Body of pancreas (tissue), 4 donors: ENCODE results near the gene IRF3. TPM values are rescaled to one million over a fixed set of nuclear protein-coding genes. Genes with fewer than 3 reads are reported as not detected.
"Not testable (repeated sequence)": the region's sequence is repeated elsewhere in the genome, so short reads cannot be mapped to it uniquely, and the experiment has no call there.

Source experiments
- ATAC-seq: fragments of 150-250 bp; one replicate; pipeline ENCODE4 v1.9.1; 2016
- DNase-seq, 4 donors: peaks; one replicate each; pipeline ENCODE4 v3.0.0-alpha.2; 2019
- H3K27ac ChIP-seq, 4 donors: fragments of 200-600 bp; sonication (generic); 1 replicate in 3 of 4; 2 replicates in 1 of 4; pipeline versions ENCODE4 v1.5.1 to v1.6.1; 2016 to 2019; ENCODE audit warnings: mild to moderate bottlenecking in 1 of 4, mixed read lengths in 1 of 4, moderate library complexity in 1 of 4
- H3K27me3 ChIP-seq, 2 donors: fragments of 200-600 bp; sonication (generic); one replicate each; pipeline ENCODE4 v1.6.0; 2016; ENCODE audit warnings: mild to moderate bottlenecking in 1 of 2
- H3K36me3 ChIP-seq, 2 donors: fragments of 200-600 bp; sonication (generic); replicated peaks in 1 of 2; 2 replicates each; pipeline ENCODE4 v1.5.1; 2016; ENCODE audit warnings: low read depth in 2 of 2; ENCODE audit not compliant: insufficient read depth in 1 of 2
- H3K4me1 ChIP-seq: fragments of 200-600 bp; sonication (generic); one replicate; pipeline ENCODE4 v1.6.0; 2016
- H3K4me3 ChIP-seq, 2 donors: fragments of 200-600 bp; sonication (generic); 1 replicate in 1 of 2; 2 replicates in 1 of 2; pipeline ENCODE4 v1.5.1; 2016 to 2019
- H3K9me3 ChIP-seq, 3 donors: fragments of 200-600 bp; sonication (generic); 1 replicate in 2 of 3; 2 replicates in 1 of 3; pipeline ENCODE4 v1.5.1; 2016
- CTCF ChIP-seq, 7 experiments: fragments of 450-650 bp in 4 of 7; fragments of 200-600 bp in 3 of 7; sonication (generic) in 3 of 7; IDR thresholded peaks; one replicate each; pipeline ENCODE4 v1.5.1; 2016 to 2019; ENCODE audit warnings: antibody characterized with exemption in 7 of 7
- POLR2A ChIP-seq, 3 donors: fragments of 450-650 bp; IDR thresholded peaks; one replicate each; pipeline ENCODE4 v1.6.1; 2016; ENCODE audit warnings: antibody characterized with exemption in 3 of 3, mild to moderate bottlenecking in 2 of 3
- WGBS, 2 donors: methylation state at CpG; one replicate each; pipeline ENCODE4 v1.1.5; 2017; 5-methylcytosine and 5-hydroxymethylcytosine counted together
- intact Hi-C: fragments of 100-400 bp; cut with DNase I; formaldehyde crosslinking; loops from one replicate; pipeline ENCODE4 v1.15.1; 2023
- total RNA-seq, 2 donors: library from RNA; depleted of rRNA; stranded (reverse); fragments of >200 nt; gene quantifications; one replicate each; pipeline ENCODE4 v1.1.0, GENCODE V29; 2016

Gene IRF3
- total RNA-seq, 2 donors from 2014 or later, result 46.7 to 134 TPM

GRCh38 chr19:49629659-49630058 is 36.0 kb downstream of the IRF3 start:
- ATAC-seq, result no peak
- Histone ChIP-seq H3K9me3 (no peaks in the 10 kb centered on the region), H3K36me3 (peaks cover 0 to 7% of the 10 kb centered on the region in 2 donors), H3K27me3 (no peaks in the 10 kb centered on the region), H3K4me3 (no peak overlapping the region), H3K4me1 (peaks cover 15% of the 10 kb centered on the region), H3K27ac (no peak overlapping the region)
- intact Hi-C loops, result no loop called here
- no peak for DNase-seq
- TF ChIP-seq CTCF (IDR thresholded peaks at IDR 0.05), result no peak
- no peak for TF ChIP-seq POLR2A (IDR thresholded peaks at IDR 0.05)
- 92 to 93% methylated on average over 8 to 9 of the region's 9 CpGs for WGBS, 2 donors

GRCh38 chr19:49626226-49626625 is 39.4 kb downstream of the IRF3 start:
- no peak for TF ChIP-seq POLR2A (IDR thresholded peaks at IDR 0.05)
- TF ChIP-seq CTCF (IDR thresholded peaks at IDR 0.05), result no peak
- Histone ChIP-seq H3K36me3 (peaks cover 0 to 7% of the 10 kb centered on the region in 2 donors), H3K27ac (no peak overlapping the region), H3K4me3 (no peak overlapping the region), H3K27me3 (no peaks in the 10 kb centered on the region), H3K9me3 (no peaks in the 10 kb centered on the region), H3K4me1 (peaks cover 7% of the 10 kb centered on the region)
- intact Hi-C loops, result no loop called here
- DNase-seq, result no peak
- 87 to 90% methylated on average over 9 to 11 of the region's 11 CpGs for WGBS, 2 donors
- ATAC-seq, result no peak

GRCh38 chr19:49624967-49625910 is 40.4 kb downstream of the IRF3 start:
- intact Hi-C loops, result no loop called here

GRCh38 chr19:49617860-49618259 is 47.8 kb downstream of the IRF3 start:
- H3K27me3 ChIP-seq, H3K9me3 ChIP-seq, ATAC-seq, H3K4me3 ChIP-seq, H3K4me1 ChIP-seq, intact Hi-C loops, H3K27ac ChIP-seq, DNase-seq: not testable (repeated sequence)
- WGBS, 2 donors, result 92 to 93% methylated on average over 13 of the region's 13 CpGs
- peaks cover 9 to 17% of the 10 kb centered on the region in 2 donors for H3K36me3 ChIP-seq

More at GRCh38 chr19:49624967-49625910, 40.4 kb downstream of the IRF3 start:
- H3K36me3 ChIP-seq, result peaks cover 0 to 8% of the 10 kb centered on the region in 2 donors
- no peaks in the 10 kb centered on the region for H3K4me1 ChIP-seq
- no peak overlapping the region for H3K27ac ChIP-seq
- H3K4me3 ChIP-seq, result no peak overlapping the region
- DNase-seq (no peak), ATAC-seq (no peak)
- H3K27me3 ChIP-seq, result no peaks in the 10 kb centered on the region
- WGBS, 2 donors, result 84 to 89% methylated on average over 22 to 27 of the region's 27 CpGs
- TF ChIP-seq POLR2A (IDR thresholded peaks at IDR 0.05) (no peak), CTCF (IDR thresholded peaks at IDR 0.05) (no peak)
- H3K9me3 ChIP-seq, result no peaks in the 10 kb centered on the region

GRCh38 chr19:49616945-49617344 is 48.7 kb downstream of the IRF3 start:
- Histone ChIP-seq H3K4me1 (peaks cover 11% of the 10 kb centered on the region), H3K9me3 (no peaks in the 10 kb centered on the region), H3K36me3 (peaks cover 9 to 17% of the 10 kb centered on the region in 2 donors), H3K4me3 (no peak overlapping the region), H3K27ac (no peak overlapping the region), H3K27me3 (no peaks in the 10 kb centered on the region)
- intact Hi-C loops, result no loop called here
- TF ChIP-seq POLR2A (IDR thresholded peaks at IDR 0.05) (no peak), CTCF (IDR thresholded peaks at IDR 0.05) (no peak)
- DNase-seq (no peak), ATAC-seq (no peak)
- WGBS, 2 donors, result 90 to 97% methylated on average over 6 to 7 of the region's 7 CpGs
